Effector memory CD8-positive, alpha-beta T cell (primary cell): ENCODE data around the gene ZSWIM6.

Experiments
- ATAC-seq: fragments of 150-1000 bp; cut with Tn5 transposase; replicated peaks from 2 replicates; pipeline ENCODE4 v1.10.0; 2021; ENCODE audit warnings: mild to moderate bottlenecking, moderate library complexity
- DNase-seq, 3 experiments: peaks; one replicate each; pipeline ENCODE4 v3.0.0; 2021
- H3K27ac Mint-ChIP-seq, 2 donors: one replicate each; pipeline ENCODE4 v1.8.0; 2022; ENCODE audit warnings: mild to moderate bottlenecking in 2 of 2, mixed read lengths in 2 of 2, moderate library complexity in 2 of 2
- H3K27me3 Mint-ChIP-seq, 2 donors: one replicate each; pipeline ENCODE4 v1.8.0; 2022; ENCODE audit warnings: mixed read lengths in 2 of 2
- H3K36me3 Mint-ChIP-seq: one replicate; pipeline ENCODE4 v1.8.0; 2022; ENCODE audit warnings: mild to moderate bottlenecking, moderate library complexity, mixed read lengths; ENCODE audit not compliant: insufficient read depth
- H3K4me1 Mint-ChIP-seq, 2 donors: one replicate each; pipeline ENCODE4 v1.8.0; 2022; ENCODE audit warnings: low read depth in 2 of 2, mixed read lengths in 2 of 2
- H3K4me3 Mint-ChIP-seq, 2 donors: one replicate each; pipeline ENCODE4 v1.8.0; 2022; ENCODE audit warnings: mild to moderate bottlenecking in 2 of 2, mixed read lengths in 2 of 2, moderate library complexity in 2 of 2
- H3K9me3 Mint-ChIP-seq, 2 donors: one replicate each; pipeline ENCODE4 v1.8.0; 2022; ENCODE audit warnings: mixed read lengths in 2 of 2

The ZSWIM6 gene

GRCh38 chr5:61534481-61535267 lies 202.6 kb downstream of the ZSWIM6 start:
- no peaks in the 10 kb centered on the region for H3K9me3 Mint-ChIP-seq
- no peak for DNase-seq
- no peaks in the 10 kb centered on the region for H3K27me3 Mint-ChIP-seq
- peaks cover 2 to 3% of the 10 kb centered on the region in 2 donors for H3K4me1 Mint-ChIP-seq
- peaks cover 11% of the 10 kb centered on the region for H3K36me3 Mint-ChIP-seq
- peak overlapping the region; percentile 10 to 40 for H3K4me3 Mint-ChIP-seq
- peak overlapping the region in 1 of 2 donors; percentile 54 for H3K27ac Mint-ChIP-seq
- peak; percentile 84 for ATAC-seq

GRCh38 chr5:61535828-61536227 lies 203.8 kb downstream of the ZSWIM6 start:
- Mint-ChIP-seq H3K27ac (no peak overlapping the region), H3K4me3 (no peak overlapping the region), H3K4me1 (peaks cover 2 to 3% of the 10 kb centered on the region in 2 donors), H3K27me3 (no peaks in the 10 kb centered on the region), H3K9me3 (no peaks in the 10 kb centered on the region), H3K36me3 (peaks cover 6% of the 10 kb centered on the region)
- ATAC-seq (no peak), DNase-seq (no peak)

GRCh38 chr5:61536922-61537321 lies 204.9 kb downstream of the ZSWIM6 start:
- H3K27me3 Mint-ChIP-seq = no peaks in the 10 kb centered on the region
- peaks cover 14% of the 10 kb centered on the region for H3K36me3 Mint-ChIP-seq
- H3K4me3 Mint-ChIP-seq = no peak overlapping the region
- no peak overlapping the region for H3K27ac Mint-ChIP-seq
- H3K4me1 Mint-ChIP-seq = peaks cover 2 to 3% of the 10 kb centered on the region in 2 donors
- no peaks in the 10 kb centered on the region for H3K9me3 Mint-ChIP-seq
- ATAC-seq = no peak
- DNase-seq = no peak

GRCh38 chr5:61538722-61539501 lies 206.9 kb downstream of the ZSWIM6 start:
- H3K27me3 Mint-ChIP-seq = no peaks in the 10 kb centered on the region
- H3K4me3 Mint-ChIP-seq = no peak overlapping the region
- no peaks in the 10 kb centered on the region for H3K9me3 Mint-ChIP-seq
- DNase-seq (no peak), ATAC-seq (no peak)
- H3K36me3 Mint-ChIP-seq = peaks cover 30% of the 10 kb centered on the region
- no peak overlapping the region for H3K27ac Mint-ChIP-seq
- H3K4me1 Mint-ChIP-seq = peaks cover 2 to 3% of the 10 kb centered on the region in 2 donors

- H3K4me1 Mint-ChIP-seq = no peaks in the 10 kb centered on the region
- no peak overlapping the region for H3K4me3 Mint-ChIP-seq
- H3K27ac Mint-ChIP-seq = no peak overlapping the region
- H3K36me3 Mint-ChIP-seq = peaks cover 3% of the 10 kb centered on the region
- H3K9me3 Mint-ChIP-seq = no peaks in the 10 kb centered on the region
- DNase-seq = no peak
- ATAC-seq = no peak
- H3K27me3 Mint-ChIP-seq = peaks cover 0 to 4% of the 10 kb centered on the region in 2 donors
These were observed 217.5 kb downstream of the ZSWIM6 start for GRCh38 chr5:61549530-61549929.

GRCh38 chr5:61551637-61552313 lies 219.7 kb downstream of the ZSWIM6 start:
- Mint-ChIP-seq H3K4me1 (no peaks in the 10 kb centered on the region), H3K36me3 (peaks cover 7% of the 10 kb centered on the region), H3K4me3 (no peak overlapping the region), H3K9me3 (no peaks in the 10 kb centered on the region), H3K27ac (no peak overlapping the region), H3K27me3 (peaks cover 5 to 24% of the 10 kb centered on the region in 2 donors)
- ATAC-seq = no peak
- no peak for DNase-seq

GRCh38 chr5:61559146-61559545 lies 227.1 kb downstream of the ZSWIM6 start:
- H3K4me1 Mint-ChIP-seq = no peaks in the 10 kb centered on the region
- H3K36me3 Mint-ChIP-seq = peaks cover 4% of the 10 kb centered on the region
- no peak for ATAC-seq
- H3K27me3 Mint-ChIP-seq = peaks cover 12 to 23% of the 10 kb centered on the region in 2 donors
- H3K9me3 Mint-ChIP-seq = no peaks in the 10 kb centered on the region
- no peak for DNase-seq
- no peak overlapping the region for H3K27ac Mint-ChIP-seq
- no peak overlapping the region for H3K4me3 Mint-ChIP-seq

GRCh38 chr5:61559722-61560121 lies 227.7 kb downstream of the ZSWIM6 start:
- H3K27me3 Mint-ChIP-seq = peaks cover 12 to 18% of the 10 kb centered on the region in 2 donors
- ATAC-seq = no peak
- DNase-seq = no peak
- no peaks in the 10 kb centered on the region for H3K9me3 Mint-ChIP-seq
- H3K4me3 Mint-ChIP-seq = no peak overlapping the region
- H3K36me3 Mint-ChIP-seq = peaks cover 4% of the 10 kb centered on the region
- H3K27ac Mint-ChIP-seq = no peak overlapping the region
- H3K4me1 Mint-ChIP-seq = no peaks in the 10 kb centered on the region

GRCh38 chr5:61563401-61563800 lies 231.3 kb downstream of the ZSWIM6 start:
- DNase-seq = no peak
- Mint-ChIP-seq H3K4me1 (no peaks in the 10 kb centered on the region), H3K9me3 (no peaks in the 10 kb centered on the region), H3K36me3 (no peaks in the 10 kb centered on the region), H3K4me3 (no peak overlapping the region), H3K27ac (no peak overlapping the region), H3K27me3 (peaks cover 0 to 10% of the 10 kb centered on the region in 2 donors)
- ATAC-seq = no peak

GRCh38 chr5:61567337-61567736 lies 235.3 kb downstream of the ZSWIM6 start:
- Mint-ChIP-seq H3K27me3 (peaks cover 8 to 26% of the 10 kb centered on the region in 2 donors), H3K27ac (no peak overlapping the region)
- ATAC-seq = no peak

GRCh38 chr5:61569353-61569752 lies 237.3 kb downstream of the ZSWIM6 start:
- Mint-ChIP-seq H3K4me3 (no peak overlapping the region), H3K9me3 (no peaks in the 10 kb centered on the region), H3K27ac (no peak overlapping the region), H3K4me1 (no peaks in the 10 kb centered on the region), H3K36me3 (peaks cover 2% of the 10 kb centered on the region), H3K27me3 (peaks cover 8 to 32% of the 10 kb centered on the region in 2 donors)
- ATAC-seq (no peak), DNase-seq (no peak)

More at GRCh38 chr5:61567337-61567736, 235.3 kb downstream of the ZSWIM6 start:
- no peak for DNase-seq
- no peaks in the 10 kb centered on the region for H3K4me1 Mint-ChIP-seq
- H3K36me3 Mint-ChIP-seq = no peaks in the 10 kb centered on the region
- no peak overlapping the region for H3K4me3 Mint-ChIP-seq
- no peaks in the 10 kb centered on the region for H3K9me3 Mint-ChIP-seq

GRCh38 chr5:61570767-61571166 lies 238.7 kb downstream of the ZSWIM6 start:
- H3K4me1 Mint-ChIP-seq = no peaks in the 10 kb centered on the region
- peaks cover 2% of the 10 kb centered on the region for H3K36me3 Mint-ChIP-seq
- H3K9me3 Mint-ChIP-seq = no peaks in the 10 kb centered on the region
- no peak overlapping the region for H3K4me3 Mint-ChIP-seq
- H3K27ac Mint-ChIP-seq = no peak overlapping the region
- no peak for ATAC-seq
- DNase-seq = no peak
- peaks cover 8 to 29% of the 10 kb centered on the region in 2 donors for H3K27me3 Mint-ChIP-seq

GRCh38 chr5:61572959-61573358 lies 240.9 kb downstream of the ZSWIM6 start:
- Mint-ChIP-seq H3K9me3 (no peaks in the 10 kb centered on the region), H3K27me3 (peaks cover 8 to 22% of the 10 kb centered on the region in 2 donors), H3K4me1 (no peaks in the 10 kb centered on the region), H3K4me3 (no peak overlapping the region), H3K27ac (no peak overlapping the region), H3K36me3 (peaks cover 2% of the 10 kb centered on the region)
- DNase-seq (no peak), ATAC-seq (no peak)
